Measurements from ENCODE around the gene APOBEC4. TPM values are rescaled to one million over a fixed set of nuclear protein-coding genes. Genes with fewer than 3 reads are reported as not detected.
A peak's percentile ranks its signal among the peaks of the same experiment; 100 is the strongest.
"Not testable (repeated sequence)": the region's sequence is repeated elsewhere in the genome, so short reads cannot be mapped to it uniquely, and the experiment has no call there.

The APOBEC4 gene
- total and polyA plus RNA-seq, 9 donors, result not detected

DNA sequence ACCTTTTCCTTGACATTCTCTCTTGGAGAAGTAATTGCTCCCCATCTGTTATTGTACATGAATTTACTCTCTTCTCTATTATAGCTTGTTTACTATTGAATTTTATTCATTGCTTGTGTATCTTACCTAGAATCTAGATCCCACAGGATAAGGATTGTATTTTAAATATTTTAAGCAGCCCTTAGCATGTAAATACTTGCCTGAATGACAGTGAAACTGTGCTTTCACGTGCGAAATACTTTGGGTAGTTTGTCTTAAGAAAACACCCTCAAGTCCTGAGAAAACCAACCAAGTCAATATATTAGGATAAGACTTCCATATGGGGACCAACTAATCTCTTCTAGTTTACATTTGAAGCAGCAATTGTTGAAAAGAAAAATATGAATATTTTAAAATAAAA, 32.8 kb downstream of the APOBEC4 start:
- no peaks in the 10 kb centered on the region for H3K9me3 ChIP-seq (replicated peaks; ENCODE audit: control insufficient read depth, low read depth, low read length)
- H3K36me3 ChIP-seq (ENCODE audit: control insufficient read depth, insufficient read depth, low read length), result no peaks in the 10 kb centered on the region
- H3K4me1 ChIP-seq (ENCODE audit: control insufficient read depth, insufficient read depth, low read length), result peaks cover 2% of the 10 kb centered on the region
- no peaks in the 10 kb centered on the region for H3K27me3 ChIP-seq (ENCODE audit: control insufficient read depth, insufficient read depth, low read length)
- WGBS (ENCODE audit: insufficient coverage), result no CpG with 5 or more reads among the region's 2 CpGs
- H3K4me3 ChIP-seq (ENCODE audit: low read length), result no peak overlapping the region
- H3K27ac ChIP-seq (ENCODE audit: low read length), result no peak overlapping the region
- DNase-seq, result no peak

DNA sequence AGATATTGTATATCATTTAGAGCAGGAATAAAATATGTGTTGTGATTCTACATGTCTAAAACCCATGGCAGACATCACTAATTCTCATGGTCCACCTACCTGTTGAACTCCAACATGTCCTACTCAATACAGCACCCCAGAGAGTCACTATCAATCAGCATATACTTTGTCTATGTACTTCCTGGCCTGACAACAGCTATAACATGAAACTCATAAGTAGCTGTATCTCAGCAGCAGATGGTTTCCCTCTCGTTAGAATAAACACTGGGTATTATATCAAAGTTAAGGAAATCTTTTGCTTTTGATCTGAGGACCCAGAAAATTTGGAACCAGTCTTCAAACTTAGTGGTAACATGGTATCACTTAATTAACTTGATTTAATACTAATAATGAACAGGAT, 33.3 kb downstream of the APOBEC4 start:
- no peak overlapping the region for H3K27ac ChIP-seq (ENCODE audit: low read length)
- no peaks in the 10 kb centered on the region for H3K9me3 ChIP-seq (replicated peaks; ENCODE audit: control insufficient read depth, low read depth, low read length)
- no peak overlapping the region for H3K4me3 ChIP-seq (ENCODE audit: low read length)
- H3K36me3 ChIP-seq (ENCODE audit: control insufficient read depth, insufficient read depth, low read length), result no peaks in the 10 kb centered on the region
- no peak for DNase-seq
- peaks cover 2% of the 10 kb centered on the region for H3K4me1 ChIP-seq (ENCODE audit: control insufficient read depth, insufficient read depth, low read length)
- no peaks in the 10 kb centered on the region for H3K27me3 ChIP-seq (ENCODE audit: control insufficient read depth, insufficient read depth, low read length)
- WGBS (ENCODE audit: insufficient coverage), result no CpG with 5 or more reads among the region's 1 CpG

DNA sequence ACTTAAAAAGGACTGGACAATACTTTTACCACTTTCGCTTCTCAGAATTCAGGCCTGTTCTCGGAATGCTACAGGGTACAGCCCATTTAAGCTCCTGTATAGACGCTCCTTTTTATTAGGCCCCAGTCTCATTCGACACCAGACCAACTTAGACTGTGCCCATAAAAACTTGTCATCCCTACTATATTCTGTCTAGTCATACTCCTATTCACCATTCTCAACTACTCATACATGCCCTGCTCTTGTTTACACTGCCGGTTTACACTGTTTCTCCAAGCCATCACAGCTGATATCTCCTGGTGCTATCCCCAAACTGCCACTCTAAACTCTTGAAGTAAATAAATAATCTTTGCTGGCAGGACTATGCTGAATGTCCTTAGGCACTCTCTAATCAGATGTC, 34.9 kb downstream of the APOBEC4 start:
- H3K4me1 ChIP-seq (ENCODE audit: control insufficient read depth, insufficient read depth, low read length); H3K36me3 ChIP-seq (ENCODE audit: control insufficient read depth, insufficient read depth, low read length); DNase-seq; H3K27ac ChIP-seq (ENCODE audit: low read length); H3K9me3 ChIP-seq (replicated peaks; ENCODE audit: control insufficient read depth, low read depth, low read length); H3K4me3 ChIP-seq (ENCODE audit: low read length); H3K27me3 ChIP-seq (ENCODE audit: control insufficient read depth, insufficient read depth, low read length): not testable (repeated sequence)
- WGBS (ENCODE audit: insufficient coverage), result 76% methylated on average over 4 of the region's 5 CpGs

DNA sequence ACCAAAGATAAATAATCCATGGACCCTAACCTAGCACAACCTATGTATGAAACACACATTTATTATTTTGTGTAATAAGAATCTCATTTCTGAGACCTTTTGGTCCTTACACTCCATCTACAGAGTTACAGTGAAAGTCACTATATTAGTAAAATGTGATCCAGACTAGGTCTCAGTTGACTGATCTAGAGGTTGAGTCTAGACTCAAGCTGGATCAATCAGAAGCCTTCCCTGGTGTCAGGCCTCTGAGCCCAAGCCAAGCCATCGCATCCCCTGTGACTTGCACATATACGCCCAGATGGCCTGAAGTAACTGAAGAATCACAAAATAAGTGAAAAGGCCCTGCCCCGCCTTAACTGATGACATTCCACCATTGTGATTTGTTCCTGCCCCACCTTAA, 40.1 kb downstream of the APOBEC4 start:
- H3K27ac ChIP-seq (ENCODE audit: low read length); H3K9me3 ChIP-seq (replicated peaks; ENCODE audit: control insufficient read depth, low read depth, low read length); H3K4me3 ChIP-seq (ENCODE audit: low read length); DNase-seq; H3K27me3 ChIP-seq (ENCODE audit: control insufficient read depth, insufficient read depth, low read length); H3K36me3 ChIP-seq (ENCODE audit: control insufficient read depth, insufficient read depth, low read length); H3K4me1 ChIP-seq (ENCODE audit: control insufficient read depth, insufficient read depth, low read length): not testable (repeated sequence)
- 90% methylated on average over 2 of the region's 3 CpGs for WGBS (ENCODE audit: insufficient coverage)

DNA sequence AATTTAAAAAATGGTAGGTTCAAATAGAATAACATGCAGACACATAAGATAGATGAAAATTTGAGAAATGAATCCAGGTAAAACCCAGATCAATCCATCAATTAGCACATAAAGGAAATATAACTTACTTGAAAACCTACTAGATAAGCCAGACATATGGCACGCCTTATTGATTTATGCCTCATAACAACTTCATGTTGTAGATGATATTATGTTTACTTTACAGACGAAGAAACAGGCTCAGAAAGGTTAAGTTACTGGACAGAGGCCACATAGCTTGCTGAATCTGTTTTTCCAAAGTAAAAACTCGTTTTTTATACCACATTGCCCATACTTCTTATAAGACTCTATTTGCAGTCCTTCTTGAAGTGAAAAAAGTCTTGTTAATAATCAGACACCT, 40.7 kb downstream of the APOBEC4 start:
- DNase-seq, result no peak
- Histone ChIP-seq H3K27me3 (ENCODE audit: control insufficient read depth, insufficient read depth, low read length) (no peaks in the 10 kb centered on the region), H3K4me1 (ENCODE audit: control insufficient read depth, insufficient read depth, low read length) (peaks cover 10% of the 10 kb centered on the region), H3K9me3 (replicated peaks; ENCODE audit: control insufficient read depth, low read depth, low read length) (no peaks in the 10 kb centered on the region), H3K27ac (ENCODE audit: low read length) (no peak overlapping the region), H3K36me3 (ENCODE audit: control insufficient read depth, insufficient read depth, low read length) (no peaks in the 10 kb centered on the region), H3K4me3 (ENCODE audit: low read length) (no peak overlapping the region)
- WGBS (ENCODE audit: insufficient coverage), result no CpG with 5 or more reads among the region's 3 CpGs

DNA sequence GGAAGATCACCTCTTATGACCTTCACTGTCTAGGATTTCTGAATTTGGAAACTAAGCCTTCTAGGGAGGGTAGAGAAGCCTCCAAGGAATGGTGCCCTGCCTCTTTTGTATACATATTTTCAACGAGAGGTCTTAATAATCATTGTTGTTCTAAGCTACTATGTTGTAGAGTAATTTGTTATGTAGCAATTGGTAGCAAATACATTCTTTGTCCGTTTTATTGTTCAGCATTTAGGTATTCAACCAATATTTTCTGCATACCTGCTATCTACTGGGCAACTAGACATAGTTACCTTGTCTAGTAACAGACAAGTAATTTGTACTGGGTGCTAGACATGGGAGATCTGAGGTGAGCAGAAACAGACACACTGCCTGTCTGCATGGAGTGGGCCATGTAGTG, 42.1 kb downstream of the APOBEC4 start:
- Histone ChIP-seq H3K36me3 (ENCODE audit: control insufficient read depth, insufficient read depth, low read length) (no peaks in the 10 kb centered on the region), H3K9me3 (replicated peaks; ENCODE audit: control insufficient read depth, low read depth, low read length) (no peaks in the 10 kb centered on the region), H3K27ac (ENCODE audit: low read length) (no peak overlapping the region), H3K4me3 (ENCODE audit: low read length) (no peak overlapping the region), H3K27me3 (ENCODE audit: control insufficient read depth, insufficient read depth, low read length) (no peaks in the 10 kb centered on the region), H3K4me1 (ENCODE audit: control insufficient read depth, insufficient read depth, low read length) (peaks cover 10% of the 10 kb centered on the region)
- no peak for DNase-seq
- no CpG with 5 or more reads among the region's 2 CpGs for WGBS (ENCODE audit: insufficient coverage)

DNA sequence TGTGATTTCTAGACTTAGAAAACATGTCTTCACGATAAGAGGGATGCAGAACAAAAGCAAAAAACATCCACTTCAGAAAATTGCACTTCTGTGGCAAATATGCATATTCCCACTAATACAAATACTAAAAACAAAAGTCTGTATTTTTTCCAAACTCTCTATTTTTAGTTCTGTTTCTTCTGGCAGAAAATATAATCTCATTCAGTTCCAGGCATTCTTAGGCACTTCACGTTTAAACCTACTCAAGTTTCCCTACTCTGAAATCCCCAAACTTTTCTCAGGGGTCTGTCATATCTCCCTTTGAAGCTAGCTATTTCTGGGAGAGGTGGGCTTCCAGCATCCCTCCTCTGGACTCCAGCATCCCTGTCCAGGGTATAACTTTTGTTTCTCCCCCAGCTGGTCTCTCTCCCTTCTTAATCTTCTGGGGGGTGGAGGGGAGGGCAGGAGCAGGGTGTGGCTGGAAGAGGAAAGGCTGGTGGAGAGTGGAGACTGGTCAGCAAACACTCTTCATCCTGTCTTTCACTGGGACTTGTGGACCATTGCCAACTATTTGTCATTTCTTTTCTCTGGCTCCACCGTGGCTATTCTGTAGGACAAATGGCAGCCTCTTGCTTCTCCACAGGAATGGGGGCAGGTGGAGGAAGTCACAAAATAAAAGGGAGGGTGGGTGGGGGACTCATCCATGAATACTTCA, 43.2 kb downstream of the APOBEC4 start:
- Histone ChIP-seq H3K4me1 (ENCODE audit: control insufficient read depth, insufficient read depth, low read length) (peaks cover 10% of the 10 kb centered on the region), H3K27me3 (ENCODE audit: control insufficient read depth, insufficient read depth, low read length) (no peaks in the 10 kb centered on the region), H3K27ac (ENCODE audit: low read length) (peak overlapping the region; percentile 42), H3K4me3 (ENCODE audit: low read length) (no peak overlapping the region), H3K36me3 (ENCODE audit: control insufficient read depth, insufficient read depth, low read length) (no peaks in the 10 kb centered on the region), H3K9me3 (replicated peaks; ENCODE audit: control insufficient read depth, low read depth, low read length) (no peaks in the 10 kb centered on the region)
- no CpG with 5 or more reads among the region's 3 CpGs for WGBS (ENCODE audit: insufficient coverage)
- DNase-seq, result peak; percentile 57

DNA sequence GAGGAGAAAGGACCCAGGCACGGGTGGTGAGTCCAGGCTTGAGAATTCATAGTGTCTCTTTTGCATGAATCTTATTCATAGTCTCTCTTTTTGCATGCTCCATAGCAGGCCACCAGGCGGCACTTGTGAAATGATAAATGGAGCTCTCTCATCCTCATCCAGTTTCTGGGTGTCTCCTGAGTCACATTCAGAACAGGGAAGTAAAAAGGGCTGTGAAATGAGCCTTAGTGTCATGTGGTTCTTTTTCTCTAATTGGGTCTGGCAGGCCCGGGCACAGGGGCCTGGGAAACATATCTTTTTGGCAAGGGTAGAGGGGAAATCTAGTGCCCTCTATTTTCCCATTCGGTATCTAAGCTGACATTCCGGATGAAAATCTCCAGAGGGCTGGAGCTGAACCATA, 43.8 kb downstream of the APOBEC4 start:
- no peaks in the 10 kb centered on the region for H3K36me3 ChIP-seq (ENCODE audit: control insufficient read depth, insufficient read depth, low read length)
- H3K4me3 ChIP-seq (ENCODE audit: low read length), result no peak overlapping the region
- no peaks in the 10 kb centered on the region for H3K27me3 ChIP-seq (ENCODE audit: control insufficient read depth, insufficient read depth, low read length)
- H3K4me1 ChIP-seq (ENCODE audit: control insufficient read depth, insufficient read depth, low read length), result peaks cover 10% of the 10 kb centered on the region
- H3K9me3 ChIP-seq (replicated peaks; ENCODE audit: control insufficient read depth, low read depth, low read length), result no peaks in the 10 kb centered on the region
- H3K27ac ChIP-seq (ENCODE audit: low read length), result peak overlapping the region; percentile 59
- WGBS (ENCODE audit: insufficient coverage), result no CpG with 5 or more reads among the region's 5 CpGs
- DNase-seq, result peak; percentile 79

DNA sequence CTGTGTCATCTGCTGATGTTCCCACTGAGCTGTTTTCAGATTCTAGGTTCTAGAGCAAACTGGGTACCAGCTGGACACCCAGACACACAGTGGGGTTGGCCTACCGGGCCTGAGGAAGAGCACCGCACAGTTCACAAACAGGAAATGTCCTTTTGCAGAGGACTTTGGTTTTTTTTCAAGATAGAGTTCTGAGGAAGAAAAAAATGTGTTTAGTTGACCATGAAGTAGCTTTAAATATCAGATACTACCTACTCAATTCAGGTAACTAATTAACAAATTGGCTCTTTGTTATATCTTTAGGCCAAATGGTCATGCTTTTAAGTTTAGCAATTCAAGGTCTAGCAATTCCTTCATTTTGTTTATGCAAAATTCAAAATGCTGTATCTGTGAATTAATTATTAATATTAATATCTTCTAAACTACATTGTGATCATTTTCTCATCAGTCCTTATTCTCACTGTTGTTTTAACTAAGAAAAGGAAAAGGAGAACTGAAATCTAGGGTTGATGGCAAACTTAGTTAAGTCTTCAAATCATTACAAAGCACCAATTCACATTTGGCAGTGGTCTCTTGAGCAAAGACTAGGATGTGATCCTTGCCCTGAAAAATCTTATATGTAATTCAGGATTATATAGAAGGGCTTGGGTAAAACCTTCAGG, 45.7 kb downstream of the APOBEC4 start:
- Histone ChIP-seq H3K4me1 (ENCODE audit: control insufficient read depth, insufficient read depth, low read length) (peaks cover 14% of the 10 kb centered on the region), H3K27ac (ENCODE audit: low read length) (no peak overlapping the region)
- WGBS (ENCODE audit: insufficient coverage), result no CpG with 5 or more reads among the region's 2 CpGs

DNA sequence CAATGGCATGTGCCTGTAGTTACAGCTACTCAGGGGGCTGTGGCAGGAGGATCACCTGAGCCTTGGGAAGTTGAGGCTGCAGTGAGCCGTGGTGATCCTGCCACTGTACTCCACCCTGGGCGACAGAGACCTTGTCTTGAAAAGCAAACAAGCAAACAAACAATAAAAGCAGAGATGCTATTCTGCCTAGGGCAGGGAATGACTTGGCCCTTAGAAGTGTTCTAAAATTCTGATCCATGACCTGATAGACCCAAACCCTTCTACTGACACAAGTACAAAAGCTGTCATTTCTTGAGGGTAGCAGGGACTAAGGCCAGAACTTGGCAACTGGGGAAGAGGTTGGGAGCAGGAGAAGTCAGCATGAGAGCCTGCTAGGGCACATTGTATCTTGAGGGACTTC, 47.2 kb downstream of the APOBEC4 start:
- no peak overlapping the region for H3K27ac ChIP-seq (ENCODE audit: low read length)
- H3K9me3 ChIP-seq (replicated peaks; ENCODE audit: control insufficient read depth, low read depth, low read length), result no peaks in the 10 kb centered on the region
- DNase-seq, result no peak
- no peaks in the 10 kb centered on the region for H3K36me3 ChIP-seq (ENCODE audit: control insufficient read depth, insufficient read depth, low read length)
- no peaks in the 10 kb centered on the region for H3K27me3 ChIP-seq (ENCODE audit: control insufficient read depth, insufficient read depth, low read length)
- H3K4me1 ChIP-seq (ENCODE audit: control insufficient read depth, insufficient read depth, low read length), result peaks cover 14% of the 10 kb centered on the region
- WGBS (ENCODE audit: insufficient coverage), result no CpG with 5 or more reads among the region's 2 CpGs
- H3K4me3 ChIP-seq (ENCODE audit: low read length), result no peak overlapping the region

More for the DNA sequence above, 45.7 kb downstream of the APOBEC4 start:
- H3K27me3 ChIP-seq (ENCODE audit: control insufficient read depth, insufficient read depth, low read length), result no peaks in the 10 kb centered on the region
- DNase-seq, result no peak
- no peaks in the 10 kb centered on the region for H3K36me3 ChIP-seq (ENCODE audit: control insufficient read depth, insufficient read depth, low read length)
- no peak overlapping the region for H3K4me3 ChIP-seq (ENCODE audit: low read length)
- H3K9me3 ChIP-seq (replicated peaks; ENCODE audit: control insufficient read depth, low read depth, low read length), result no peaks in the 10 kb centered on the region

Data from muscle of leg (tissue), 11 donors.